CD4-positive, alpha-beta memory T cell (primary cell): ENCODE data around the gene COL16A1. TPM values are rescaled to one million over a fixed set of nuclear protein-coding genes. Genes with fewer than 3 reads are reported as not detected.

Experiments
- CTCF ChIA-PET: fragments of 350-600 bp; sonication (Branson Sonifier 250); formaldehyde crosslinking; loops from one replicate; lab custom pipeline; 2021; ENCODE audit warnings: inconsistent platforms; ENCODE audit not compliant: partially characterized antibody; lab: Charles Lee
- POLR2A ChIA-PET: fragments of 350-600 bp; sonication (Branson Sonifier 250); formaldehyde crosslinking; loops from one replicate; lab custom pipeline; 2021; ENCODE audit not compliant: partially characterized antibody; lab: Charles Lee
- DNase-seq, 5 donors: peaks; one replicate each; pipeline versions ENCODE4 v3.0.0 to v3.0.0-alpha.2; 2020 to 2022; ENCODE audit warnings: mixed read lengths in 1 of 5
- H3K27ac ChIP-seq: one replicate; pipeline ENCODE4 v1.7.0; 2013; ENCODE audit warnings: low read depth, low read length
- H3K27me3 ChIP-seq: 2 replicates; pipeline ENCODE4 v1.7.0; 2013; ENCODE audit warnings: mild to moderate bottlenecking, low read length, moderate library complexity; ENCODE audit not compliant: insufficient read depth
- H3K36me3 ChIP-seq: 2 replicates; pipeline ENCODE4 v1.7.0; 2013; ENCODE audit warnings: mild to moderate bottlenecking, low read length, moderate library complexity; ENCODE audit not compliant: insufficient read depth
- H3K4me1 ChIP-seq: 2 replicates; pipeline ENCODE4 v1.7.0; 2013; ENCODE audit warnings: mild to moderate bottlenecking, low read length, moderate library complexity; ENCODE audit not compliant: insufficient read depth
- H3K4me3 ChIP-seq, 2 donors: one replicate each; pipeline ENCODE4 v1.7.0; 2013; ENCODE audit warnings: low read length in 2 of 2, mild to moderate bottlenecking in 1 of 2
- H3K9me3 ChIP-seq, 2 donors: one replicate each; pipeline ENCODE4 v1.7.0; 2013; ENCODE audit warnings: low read length in 2 of 2, control low read depth in 1 of 2; ENCODE audit not compliant: control insufficient read depth in 1 of 2
- H3K27ac Mint-ChIP-seq, 7 donors: one replicate each; pipeline ENCODE4 v1.8.0; 2020 to 2021; ENCODE audit warnings: mixed read lengths in 7 of 7, mild to moderate bottlenecking in 6 of 7, inconsistent platforms in 3 of 7, moderate library complexity in 3 of 7
- H3K27me3 Mint-ChIP-seq, 2 donors: one replicate each; pipeline ENCODE4 v1.8.0; 2020 to 2021; ENCODE audit warnings: mixed read lengths in 2 of 2
- H3K36me3 Mint-ChIP-seq, 2 donors: one replicate each; pipeline ENCODE4 v1.8.0; 2020 to 2021; ENCODE audit warnings: mixed read lengths in 2 of 2, inconsistent platforms in 1 of 2, mild to moderate bottlenecking in 1 of 2
- H3K4me1 Mint-ChIP-seq, 4 donors: one replicate each; pipeline ENCODE4 v1.8.0; 2020 to 2021; ENCODE audit warnings: mixed read lengths in 4 of 4, mild to moderate bottlenecking in 1 of 4
- H3K4me3 Mint-ChIP-seq, 8 donors: one replicate each; pipeline ENCODE4 v1.8.0; 2020 to 2021; ENCODE audit warnings: mixed read lengths in 8 of 8, mild to moderate bottlenecking in 7 of 8, moderate library complexity in 6 of 8, inconsistent platforms in 3 of 8
- H3K9me3 Mint-ChIP-seq, 8 donors: one replicate each; pipeline ENCODE4 v1.8.0; 2020 to 2021; ENCODE audit warnings: mixed read lengths in 8 of 8, mild to moderate bottlenecking in 5 of 8, inconsistent platforms in 3 of 8, moderate library complexity in 1 of 8
- intact Hi-C: fragments of 100-400 bp; cut with micrococcal nuclease; formaldehyde crosslinking; loops from one replicate; pipeline ENCODE4 v1.15.1; 2023
- polyA plus RNA-seq, 2 donors: library from polyadenylated mRNA; unstranded; fragments of 300-500 nt; fragmentation: Illumina TruSeq; gene quantifications; one replicate each; pipeline ENCODE4 v1.2.3, GENCODE V29; 2021
- total RNA-seq, 2 experiments: library from RNA; stranded (reverse); gene quantifications; one replicate each; pipeline ENCODE4 v1.2.3, GENCODE V29; 2021

COL16A1 gene
- total and polyA plus RNA-seq, 4 experiments from 2014 or later: not detected

- Histone ChIP-seq H3K36me3 (peaks cover 69% of the 10 kb centered on the region), H3K4me3 (no peak overlapping the region), H3K9me3 (no peaks in the 10 kb centered on the region), H3K4me1 (no peaks in the 10 kb centered on the region), H3K27ac (no peak overlapping the region), H3K27me3 (no peaks in the 10 kb centered on the region)
- POLR2A ChIA-PET: no interaction called here
- H3K9me3 Mint-ChIP-seq: peaks cover 0 to 3% (median 0%) of the 10 kb centered on the region in 8 donors
- CTCF ChIA-PET: interaction anchor here (0.9 kb wide), 1 partner anchor 12 kb away, joined by 3 read pairs; the partner anchor contains the start of gene PEF1
- H3K4me3 Mint-ChIP-seq: no peak overlapping the region
- intact Hi-C loops: no loop called here
- H3K27me3 Mint-ChIP-seq: no peaks in the 10 kb centered on the region
- peaks cover 43 to 76% of the 10 kb centered on the region in 2 donors for H3K36me3 Mint-ChIP-seq
- DNase-seq: peak in 1 of 5 donors; percentile 35
- peaks cover 0 to 18% (median 14%) of the 10 kb centered on the region in 4 donors for H3K4me1 Mint-ChIP-seq
- no peak overlapping the region for H3K27ac Mint-ChIP-seq
Observed at GRCh38 chr1:31633117-31633516, 70.7 kb downstream of the COL16A1 start.

GRCh38 chr1:31632649-31633048 is 71.2 kb downstream of the COL16A1 start:
- Histone ChIP-seq H3K27me3 (no peaks in the 10 kb centered on the region), H3K4me1 (no peaks in the 10 kb centered on the region), H3K4me3 (no peak overlapping the region), H3K9me3 (no peaks in the 10 kb centered on the region), H3K27ac (no peak overlapping the region), H3K36me3 (peaks cover 74% of the 10 kb centered on the region)
- ChIA-PET POLR2A (no interaction called here), CTCF (interaction anchor here (0.9 kb wide), 1 partner anchor 12 kb away, joined by 3 read pairs; the partner anchor contains the start of gene PEF1)
- Mint-ChIP-seq H3K4me1 (peaks cover 0 to 16% (median 11%) of the 10 kb centered on the region in 4 donors), H3K27ac (peak overlapping the region in 1 of 7 donors; percentile 30), H3K27me3 (no peaks in the 10 kb centered on the region), H3K4me3 (no peak overlapping the region), H3K36me3 (peaks cover 47 to 80% of the 10 kb centered on the region in 2 donors), H3K9me3 (peaks cover 0 to 1% (median 0%) of the 10 kb centered on the region in 8 donors)
- DNase-seq: peak in 1 of 5 donors; percentile 1
- intact Hi-C loops: no loop called here

GRCh38 chr1:31628931-31629556 is 74.8 kb downstream of the COL16A1 start:
- CTCF ChIA-PET: interaction anchor here (0.8 to 1.2 kb wide), 2 partner anchors 11 to 13 kb away, joined by 3 to 6 read pairs; no protein-coding TSS in a partner anchor
- no peak overlapping the region for H3K27ac Mint-ChIP-seq
- POLR2A ChIA-PET: interaction anchor here (1.0 kb wide), 1 partner anchor 12 kb away, joined by 4 read pairs; the partner anchor contains the start of gene HCRTR1

GRCh38 chr1:31627930-31628559 is 75.8 kb downstream of the COL16A1 start:
- Mint-ChIP-seq H3K27me3 (no peaks in the 10 kb centered on the region), H3K36me3 (peaks cover 36 to 68% of the 10 kb centered on the region in 2 donors), H3K4me1 (peaks cover 0 to 6% (median 2%) of the 10 kb centered on the region in 4 donors), H3K9me3 (no peaks in the 10 kb centered on the region), H3K4me3 (no peak overlapping the region), H3K27ac (peak overlapping the region in 1 of 7 donors; percentile 16)
- Histone ChIP-seq H3K9me3 (no peaks in the 10 kb centered on the region), H3K36me3 (peaks cover 58% of the 10 kb centered on the region), H3K27ac (no peak overlapping the region), H3K4me1 (no peaks in the 10 kb centered on the region), H3K27me3 (no peaks in the 10 kb centered on the region), H3K4me3 (no peak overlapping the region)
- intact Hi-C loops: no loop called here
- DNase-seq: peak in 1 of 5 donors; percentile 9
- ChIA-PET CTCF (no interaction called here), POLR2A (no interaction called here)

More at GRCh38 chr1:31628931-31629556, 74.8 kb downstream of the COL16A1 start:
- H3K9me3 ChIP-seq: no peaks in the 10 kb centered on the region
- no peak overlapping the region for H3K4me3 ChIP-seq
- Mint-ChIP-seq H3K4me3 (no peak overlapping the region), H3K36me3 (peaks cover 40 to 71% of the 10 kb centered on the region in 2 donors), H3K9me3 (no peaks in the 10 kb centered on the region), H3K4me1 (peaks cover 0 to 2% (median 1%) of the 10 kb centered on the region in 4 donors), H3K27me3 (no peaks in the 10 kb centered on the region)
- DNase-seq: no peak
- no peaks in the 10 kb centered on the region for H3K4me1 ChIP-seq
- H3K36me3 ChIP-seq: peaks cover 62% of the 10 kb centered on the region
- H3K27me3 ChIP-seq: no peaks in the 10 kb centered on the region
- intact Hi-C loops: no loop called here
- no peak overlapping the region for H3K27ac ChIP-seq

GRCh38 chr1:31627301-31627929 is 76.4 kb downstream of the COL16A1 start:
- CTCF ChIA-PET: no interaction called here
- peaks cover 36 to 62% of the 10 kb centered on the region in 2 donors for H3K36me3 Mint-ChIP-seq
- peak in 1 of 5 donors; percentile 12 for DNase-seq
- no peak overlapping the region for H3K27ac ChIP-seq
- no peaks in the 10 kb centered on the region for H3K27me3 ChIP-seq
- H3K36me3 ChIP-seq: peaks cover 51% of the 10 kb centered on the region
- no peak overlapping the region for H3K4me3 ChIP-seq
- intact Hi-C loops: no loop called here
- no peaks in the 10 kb centered on the region for H3K4me1 ChIP-seq
- H3K9me3 ChIP-seq: no peaks in the 10 kb centered on the region
- H3K4me3 Mint-ChIP-seq: no peak overlapping the region
- peaks cover 0 to 6% (median 2%) of the 10 kb centered on the region in 4 donors for H3K4me1 Mint-ChIP-seq
- peak overlapping the region in 1 of 7 donors; percentile 37 for H3K27ac Mint-ChIP-seq
- POLR2A ChIA-PET: no interaction called here
- H3K27me3 Mint-ChIP-seq: no peaks in the 10 kb centered on the region
- H3K9me3 Mint-ChIP-seq: no peaks in the 10 kb centered on the region

- Mint-ChIP-seq H3K27ac (peak overlapping the region in 3 of 7 donors; percentile 48 to 74 (median 58)), H3K4me1 (peaks cover 0 to 6% (median 3%) of the 10 kb centered on the region in 4 donors), H3K36me3 (peaks cover 36 to 54% of the 10 kb centered on the region in 2 donors), H3K27me3 (no peaks in the 10 kb centered on the region), H3K4me3 (no peak overlapping the region), H3K9me3 (no peaks in the 10 kb centered on the region)
- Histone ChIP-seq H3K4me3 (no peak overlapping the region), H3K27me3 (no peaks in the 10 kb centered on the region), H3K9me3 (no peaks in the 10 kb centered on the region), H3K27ac (no peak overlapping the region), H3K4me1 (no peaks in the 10 kb centered on the region), H3K36me3 (peaks cover 42% of the 10 kb centered on the region)
- POLR2A ChIA-PET: interaction anchor here (1.2 kb wide), 1 partner anchor 13 kb away, joined by 3 read pairs; no protein-coding TSS in a partner anchor
- DNase-seq: peak in 1 of 5 donors; percentile 7
- CTCF ChIA-PET: interaction anchor here (1.1 kb wide), 1 partner anchor 35 kb away, joined by 3 read pairs; no protein-coding TSS in a partner anchor
- intact Hi-C loops: no loop called here
Observed at GRCh38 chr1:31626223-31627207, 77.3 kb downstream of the COL16A1 start.
